Natural killer cell (primary cell): ENCODE measurements around the gene PML. TPM values are rescaled to one million over a fixed set of nuclear protein-coding genes. Genes with fewer than 3 reads are reported as not detected.

Experiments
- ATAC-seq, 3 donors: fragments of 150-1000 bp in 2 of 3; fragments of 200-7000 bp in 1 of 3; cut with Tn5 transposase; 1 replicate in 1 of 3; 2 replicates in 2 of 3; pipeline ENCODE4 v1.10.0; 2021; ENCODE audit warnings: mild to moderate bottlenecking in 2 of 3, moderate library complexity in 2 of 3
- DNase-seq, 2 donors: peaks; one replicate each; pipeline versions ENCODE4 v3.0.0 to v3.0.0-alpha.2; 2013 to 2021; ENCODE audit warnings: mixed read lengths in 1 of 2
- H3K27ac ChIP-seq: one replicate; pipeline ENCODE4 v1.5.1; 2013; ENCODE audit warnings: mild to moderate bottlenecking, low read length
- H3K27me3 ChIP-seq: one replicate; pipeline ENCODE4 v1.6.1; 2013; ENCODE audit warnings: low read length; ENCODE audit not compliant: control insufficient read depth, insufficient read depth
- H3K36me3 ChIP-seq: one replicate; pipeline ENCODE4 v1.6.1; 2013; ENCODE audit warnings: low read length; ENCODE audit not compliant: control insufficient read depth, insufficient read depth
- H3K4me1 ChIP-seq: one replicate; pipeline ENCODE4 v1.6.1; 2013; ENCODE audit warnings: low read length; ENCODE audit not compliant: control insufficient read depth, insufficient read depth
- H3K4me3 ChIP-seq: one replicate; pipeline ENCODE4 v1.5.1; 2013; ENCODE audit warnings: low read length
- H3K9me3 ChIP-seq: one replicate; pipeline ENCODE4 v1.6.1; 2013; ENCODE audit warnings: low read length; ENCODE audit not compliant: control insufficient read depth, insufficient read depth
- H3K27ac Mint-ChIP-seq, 2 donors: one replicate each; pipeline ENCODE4 v1.8.0; 2022; ENCODE audit warnings: mild to moderate bottlenecking in 2 of 2, mixed read lengths in 2 of 2, moderate library complexity in 1 of 2
- H3K27me3 Mint-ChIP-seq, 2 donors: one replicate each; pipeline ENCODE4 v1.8.0; 2022; ENCODE audit warnings: low read depth in 2 of 2, mixed read lengths in 2 of 2
- H3K36me3 Mint-ChIP-seq: one replicate; pipeline ENCODE4 v1.8.0; 2022; ENCODE audit warnings: mixed read lengths
- H3K4me1 Mint-ChIP-seq, 2 donors: one replicate each; pipeline ENCODE4 v1.8.0; 2022; ENCODE audit warnings: mixed read lengths in 2 of 2
- H3K4me3 Mint-ChIP-seq: one replicate; pipeline ENCODE4 v1.8.0; 2022; ENCODE audit warnings: mild to moderate bottlenecking, moderate library complexity, mixed read lengths
- H3K9me3 Mint-ChIP-seq, 2 donors: one replicate each; pipeline ENCODE4 v1.8.0; 2022; ENCODE audit warnings: mixed read lengths in 2 of 2
- WGBS: methylation state at CpG from one replicate; pipeline ENCODE4 v1.1.7; 2013; ENCODE audit warnings: missing lambda C conversion rate; ENCODE audit not compliant: insufficient coverage; 5-methylcytosine and 5-hydroxymethylcytosine counted together
- intact Hi-C: fragments of 100-400 bp; cut with micrococcal nuclease; formaldehyde crosslinking; loops from one replicate; pipeline ENCODE4 v1.14.2; 2022
- total RNA-seq, 4 donors: library from RNA; stranded (reverse); fragments of 120-200 nt in 1 of 4; gene quantifications; one replicate each; pipeline versions ENCODE4 v1.2.3 to v1.2.4, GENCODE V29; 2013 to 2022
- TF ChIP-seq, protein P1 (sequence below): fragments of 200-600 bp; IDR thresholded peaks from one replicate; pipeline ENCODE4 v1.8.0; 2022; ENCODE audit warnings: antibody characterized with exemption

PML gene
- total RNA-seq, 3 donors from 2014 or later (not counting 1 experiment from before 2014, with no cell fraction given) = 65.8 to 68.7 (median 67.6) TPM

DNA sequence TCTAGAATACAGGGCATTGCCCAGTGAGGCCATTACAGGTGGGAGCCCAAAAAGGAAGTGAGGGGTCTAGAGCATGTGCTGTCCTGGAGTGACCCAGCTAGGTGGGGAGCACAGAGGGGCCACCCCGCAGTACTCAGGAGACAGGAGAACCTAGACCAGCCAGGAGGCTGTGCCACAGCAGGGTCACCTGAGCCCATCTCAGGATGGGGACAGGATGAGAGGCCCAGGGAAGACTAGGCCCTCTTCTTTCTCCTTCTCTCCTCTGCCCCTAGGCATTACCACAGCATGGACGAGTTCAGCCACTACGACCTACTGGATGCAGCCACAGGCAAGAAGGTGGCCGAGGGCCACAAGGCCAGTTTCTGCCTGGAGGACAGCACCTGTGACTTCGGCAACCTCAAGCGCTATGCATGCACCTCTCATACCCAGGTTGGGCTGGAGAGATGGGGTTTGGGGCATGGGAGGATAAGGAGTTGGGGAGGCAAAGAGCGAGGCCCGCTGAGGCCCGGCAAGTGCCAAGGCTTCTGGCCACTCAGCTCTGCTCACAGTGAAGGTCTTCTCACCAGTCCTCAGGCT is 47.6 kb upstream of the PML start:
- ATAC-seq = no peak
- 93% methylated on average over 9 of the region's 9 CpGs for WGBS
- H3K4me3 Mint-ChIP-seq = no peak overlapping the region

DNA sequence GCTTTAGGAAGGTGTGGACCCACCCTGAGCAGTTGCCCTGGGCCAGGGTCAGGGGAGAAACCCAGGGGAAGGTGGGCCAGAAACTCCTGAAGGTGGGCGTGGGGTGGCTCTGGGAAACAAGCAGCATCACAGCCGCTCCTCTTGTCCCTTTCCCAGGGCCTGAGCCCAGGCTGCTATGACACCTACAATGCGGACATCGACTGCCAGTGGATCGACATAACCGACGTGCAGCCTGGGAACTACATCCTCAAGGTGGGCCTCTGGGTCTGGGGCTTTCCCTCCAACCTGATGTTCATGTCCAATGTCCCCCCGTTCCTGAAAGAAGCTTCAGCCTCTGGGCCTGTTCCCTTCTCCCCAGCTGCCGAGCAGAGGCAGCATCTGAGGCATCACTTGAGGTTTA is 46.9 kb upstream of the PML start:
- peaks cover 9% of the 10 kb centered on the region in 2 donors for H3K4me1 Mint-ChIP-seq
- H3K4me3 Mint-ChIP-seq = no peak overlapping the region
- H3K9me3 ChIP-seq = no peaks in the 10 kb centered on the region
- no peak overlapping the region for H3K4me3 ChIP-seq
- WGBS = 92% methylated on average over 9 of the region's 9 CpGs
- no peaks in the 10 kb centered on the region for H3K27me3 ChIP-seq
- TF ChIP-seq, protein P1, sequence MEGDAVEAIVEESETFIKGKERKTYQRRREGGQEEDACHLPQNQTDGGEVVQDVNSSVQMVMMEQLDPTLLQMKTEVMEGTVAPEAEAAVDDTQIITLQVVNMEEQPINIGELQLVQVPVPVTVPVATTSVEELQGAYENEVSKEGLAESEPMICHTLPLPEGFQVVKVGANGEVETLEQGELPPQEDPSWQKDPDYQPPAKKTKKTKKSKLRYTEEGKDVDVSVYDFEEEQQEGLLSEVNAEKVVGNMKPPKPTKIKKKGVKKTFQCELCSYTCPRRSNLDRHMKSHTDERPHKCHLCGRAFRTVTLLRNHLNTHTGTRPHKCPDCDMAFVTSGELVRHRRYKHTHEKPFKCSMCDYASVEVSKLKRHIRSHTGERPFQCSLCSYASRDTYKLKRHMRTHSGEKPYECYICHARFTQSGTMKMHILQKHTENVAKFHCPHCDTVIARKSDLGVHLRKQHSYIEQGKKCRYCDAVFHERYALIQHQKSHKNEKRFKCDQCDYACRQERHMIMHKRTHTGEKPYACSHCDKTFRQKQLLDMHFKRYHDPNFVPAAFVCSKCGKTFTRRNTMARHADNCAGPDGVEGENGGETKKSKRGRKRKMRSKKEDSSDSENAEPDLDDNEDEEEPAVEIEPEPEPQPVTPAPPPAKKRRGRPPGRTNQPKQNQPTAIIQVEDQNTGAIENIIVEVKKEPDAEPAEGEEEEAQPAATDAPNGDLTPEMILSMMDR = no peak
- no peaks in the 10 kb centered on the region for H3K36me3 Mint-ChIP-seq
- H3K27me3 Mint-ChIP-seq = peaks cover 0 to 2% of the 10 kb centered on the region in 2 donors
- no peak overlapping the region for H3K27ac ChIP-seq
- intact Hi-C loops = no loop called here
- no peak overlapping the region for H3K27ac Mint-ChIP-seq
- H3K4me1 ChIP-seq = peaks cover 14% of the 10 kb centered on the region
- no peaks in the 10 kb centered on the region for H3K36me3 ChIP-seq
- DNase-seq (no peak), ATAC-seq (no peak)
- H3K9me3 Mint-ChIP-seq = no peaks in the 10 kb centered on the region

More for the DNA sequence above, 47.6 kb upstream of the PML start:
- Mint-ChIP-seq H3K27me3 (peaks cover 0 to 2% of the 10 kb centered on the region in 2 donors), H3K36me3 (no peaks in the 10 kb centered on the region), H3K4me1 (peaks cover 11 to 17% of the 10 kb centered on the region in 2 donors), H3K9me3 (no peaks in the 10 kb centered on the region), H3K27ac (no peak overlapping the region)
- Histone ChIP-seq H3K36me3 (no peaks in the 10 kb centered on the region), H3K9me3 (no peaks in the 10 kb centered on the region), H3K27ac (no peak overlapping the region), H3K27me3 (no peaks in the 10 kb centered on the region), H3K4me1 (peaks cover 18% of the 10 kb centered on the region), H3K4me3 (no peak overlapping the region)
- no peak for DNase-seq
- intact Hi-C loops = no loop called here
- TF ChIP-seq, protein P1 = no peak

GRCh38 chr15:73948396-73948795 is 46.1 kb upstream of the PML start:
- Mint-ChIP-seq H3K36me3 (no peaks in the 10 kb centered on the region), H3K27me3 (peaks cover 0 to 2% of the 10 kb centered on the region in 2 donors), H3K27ac (no peak overlapping the region), H3K4me1 (peaks cover 9% of the 10 kb centered on the region in 2 donors), H3K9me3 (no peaks in the 10 kb centered on the region), H3K4me3 (no peak overlapping the region)
- intact Hi-C loops = no loop called here
- H3K27me3 ChIP-seq = no peaks in the 10 kb centered on the region
- H3K9me3 ChIP-seq = no peaks in the 10 kb centered on the region
- H3K4me1 ChIP-seq = peaks cover 14% of the 10 kb centered on the region
- no peak overlapping the region for H3K27ac ChIP-seq
- 94% methylated on average over 4 of the region's 4 CpGs for WGBS
- no peaks in the 10 kb centered on the region for H3K36me3 ChIP-seq
- H3K4me3 ChIP-seq = no peak overlapping the region
- ATAC-seq (no peak), DNase-seq (no peak)
- TF ChIP-seq, protein P1 = no peak

DNA sequence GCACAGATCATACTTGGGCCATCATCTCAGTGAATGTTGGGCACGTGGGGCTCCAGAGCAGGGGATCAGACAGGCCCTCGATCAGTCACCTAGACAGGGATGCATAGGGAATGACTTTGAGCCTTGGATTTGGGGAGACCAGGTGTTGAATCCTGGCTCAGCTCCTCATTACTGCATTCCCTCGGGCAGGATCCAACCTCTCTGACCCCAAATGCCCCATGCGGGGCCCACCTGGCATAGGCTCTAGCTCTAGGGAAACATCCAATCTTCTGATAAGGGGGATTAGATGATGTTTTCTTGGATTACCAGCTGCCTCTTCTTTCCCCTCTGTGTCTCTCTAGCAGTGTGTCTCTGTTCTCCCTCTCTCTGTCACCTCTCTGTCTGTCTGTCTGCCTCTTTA is 45.5 kb upstream of the PML start:
- Mint-ChIP-seq H3K36me3 (no peaks in the 10 kb centered on the region), H3K27me3 (peaks cover 0 to 2% of the 10 kb centered on the region in 2 donors), H3K4me3 (no peak overlapping the region), H3K9me3 (no peaks in the 10 kb centered on the region), H3K27ac (no peak overlapping the region), H3K4me1 (peaks cover 9% of the 10 kb centered on the region in 2 donors)
- Histone ChIP-seq H3K27ac (no peak overlapping the region), H3K9me3 (no peaks in the 10 kb centered on the region), H3K36me3 (no peaks in the 10 kb centered on the region), H3K27me3 (no peaks in the 10 kb centered on the region), H3K4me1 (peaks cover 14% of the 10 kb centered on the region), H3K4me3 (no peak overlapping the region)
- intact Hi-C loops = no loop called here
- WGBS = 89% methylated on average over 4 of the region's 4 CpGs
- TF ChIP-seq, protein P1 = no peak
- DNase-seq (no peak), ATAC-seq (no peak)
